HAP-1 (cell line): ENCODE measurements around the gene HCN3.

Experiments used
- DNase-seq, 2 experiments: peaks; one replicate each; pipeline ENCODE4 v3.0.0-alpha.2; 2016 to 2020; ENCODE audit warnings: low spot score in 2 of 2
- H3K27me3 ChIP-seq: fragments of 250-450 bp; sonication (Bioruptor Pico); 2 replicates; pipeline ENCODE4 v1.5.1; 2020; ENCODE audit warnings: low read depth, mild to moderate bottlenecking, moderate library complexity
- H3K36me3 ChIP-seq: fragments of 250-450 bp; sonication (Bioruptor Pico); replicated peaks from 2 replicates; pipeline ENCODE4 v1.5.1; 2020; ENCODE audit warnings: mild to moderate bottlenecking
- H3K4me1 ChIP-seq: fragments of 250-450 bp; sonication (Bioruptor Pico); 2 replicates; pipeline ENCODE4 v1.5.1; 2020; ENCODE audit warnings: mild to moderate bottlenecking
- H3K4me3 ChIP-seq: fragments of 250-450 bp; sonication (Bioruptor Pico); 2 replicates; pipeline ENCODE4 v1.5.1; 2020; ENCODE audit warnings: mild to moderate bottlenecking, moderate library complexity
- H3K9me3 ChIP-seq: fragments of 250-450 bp; sonication (Bioruptor Pico); 2 replicates; pipeline ENCODE4 v1.5.1; 2020; ENCODE audit warnings: mild to moderate bottlenecking, moderate library complexity
- in situ Hi-C: fragments of 300-500 bp; cut with MboI; formaldehyde crosslinking; loops from 3 replicates; pipeline ENCODE4 v1.14.3; 2020; ENCODE audit warnings: low sequenced_read_pairs, inconsistent platforms, mixed read lengths

HCN3 gene

DNA sequence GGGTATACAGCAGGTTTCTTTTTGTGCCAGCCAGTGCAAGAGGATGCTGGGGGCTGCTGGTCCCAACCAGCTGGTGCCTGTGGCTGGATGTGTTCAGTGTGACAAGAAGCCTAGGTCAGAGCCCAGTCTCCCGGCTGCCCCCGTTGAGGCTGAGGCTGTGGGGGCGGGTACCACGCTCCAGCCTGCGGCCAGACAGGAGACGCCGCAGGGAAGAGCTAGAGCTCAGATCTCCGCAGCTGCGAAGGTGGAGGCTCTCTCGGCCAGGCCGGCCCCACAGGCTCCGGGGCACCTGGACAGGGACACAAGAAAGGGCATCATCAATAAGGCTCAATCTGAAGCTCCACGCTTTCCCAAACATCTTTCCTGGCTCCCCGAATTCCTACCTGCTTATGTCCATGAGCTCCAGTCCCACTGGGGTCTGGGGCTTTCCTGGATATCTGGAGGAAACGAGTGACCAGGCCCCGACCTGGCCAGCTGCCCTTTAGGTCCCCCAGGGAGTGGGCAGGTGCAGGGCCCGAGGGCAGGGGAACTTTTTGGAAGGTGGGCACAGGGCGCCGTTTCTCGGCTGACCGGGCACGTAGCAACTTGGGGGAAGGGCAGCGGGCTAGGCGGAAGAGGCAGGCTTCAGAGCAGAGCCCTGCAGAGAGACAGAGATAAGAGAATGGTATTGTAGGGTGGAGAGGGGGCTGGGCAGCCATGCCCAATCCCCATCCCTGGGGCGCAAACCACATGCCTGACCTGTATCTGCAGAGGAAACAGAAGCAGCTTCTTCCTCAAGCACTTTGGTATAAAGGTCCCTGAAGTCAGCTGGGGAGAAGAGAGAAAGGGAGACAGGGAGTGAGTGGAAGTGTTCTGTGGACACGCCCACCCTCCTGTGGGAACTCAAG lies 29.4 kb upstream of the HCN3 start:
- H3K4me1 ChIP-seq: peaks cover 13% of the 10 kb centered on the region
- in situ Hi-C loops: no loop called here
- DNase-seq: no peak
- H3K4me3 ChIP-seq: no peak overlapping the region
- H3K36me3 ChIP-seq: peaks cover 32% of the 10 kb centered on the region
- no peaks in the 10 kb centered on the region for H3K27me3 ChIP-seq
- H3K9me3 ChIP-seq: no peaks in the 10 kb centered on the region

GRCh38 chr1:155250246-155250632 lies 27.0 kb upstream of the HCN3 start:
- H3K4me1 ChIP-seq: peaks cover 16% of the 10 kb centered on the region
- in situ Hi-C loops: no loop called here
- H3K36me3 ChIP-seq: peaks cover 37% of the 10 kb centered on the region
- no peak for DNase-seq
- H3K4me3 ChIP-seq: no peak overlapping the region
- H3K27me3 ChIP-seq: no peaks in the 10 kb centered on the region
- H3K9me3 ChIP-seq: no peaks in the 10 kb centered on the region

DNA sequence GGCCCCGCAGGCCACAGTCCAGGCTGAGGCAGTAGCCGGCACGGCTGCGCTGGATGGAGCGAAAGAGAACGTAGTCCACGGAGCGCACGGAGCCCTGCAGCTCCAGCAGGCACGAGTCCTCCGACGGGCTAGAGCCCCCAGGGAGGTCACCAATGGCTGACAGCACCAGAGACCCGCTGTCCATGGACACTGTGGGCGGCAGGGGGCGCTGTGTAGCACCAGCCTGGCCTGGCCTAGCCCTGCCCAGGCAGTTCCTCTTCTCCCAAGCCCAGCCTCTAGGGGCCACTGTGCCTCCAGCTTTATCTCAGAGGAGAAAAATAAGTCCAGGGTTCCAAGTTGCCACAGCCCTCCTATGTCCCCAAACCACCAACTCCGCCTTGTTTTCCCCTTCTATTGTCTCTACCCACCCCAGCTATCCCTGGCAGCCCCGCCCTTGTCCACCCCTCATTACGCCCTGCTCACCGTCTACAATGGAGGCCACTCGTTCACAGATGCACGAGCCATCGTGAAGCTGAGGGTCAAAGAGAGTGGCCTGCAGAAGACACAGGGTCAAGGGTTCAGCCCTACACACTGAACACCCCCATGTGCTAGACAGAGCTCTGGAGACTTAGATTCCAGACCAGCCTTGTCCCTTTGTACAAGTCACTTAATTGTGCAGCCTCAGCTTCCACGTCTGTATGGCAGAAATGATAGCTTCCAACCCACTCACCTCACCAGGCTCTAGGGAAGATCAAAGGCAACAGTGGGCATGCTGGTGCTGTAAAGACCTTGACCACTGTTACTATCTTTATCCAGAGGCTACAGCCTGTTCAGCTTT lies 26.4 kb upstream of the HCN3 start:
- in situ Hi-C loops: no loop called here
- H3K9me3 ChIP-seq: no peaks in the 10 kb centered on the region
- no peak overlapping the region for H3K4me3 ChIP-seq
- H3K4me1 ChIP-seq: peaks cover 20% of the 10 kb centered on the region
- peak; percentile 93 to 98 for DNase-seq
- peaks cover 37% of the 10 kb centered on the region for H3K36me3 ChIP-seq
- no peaks in the 10 kb centered on the region for H3K27me3 ChIP-seq

DNA sequence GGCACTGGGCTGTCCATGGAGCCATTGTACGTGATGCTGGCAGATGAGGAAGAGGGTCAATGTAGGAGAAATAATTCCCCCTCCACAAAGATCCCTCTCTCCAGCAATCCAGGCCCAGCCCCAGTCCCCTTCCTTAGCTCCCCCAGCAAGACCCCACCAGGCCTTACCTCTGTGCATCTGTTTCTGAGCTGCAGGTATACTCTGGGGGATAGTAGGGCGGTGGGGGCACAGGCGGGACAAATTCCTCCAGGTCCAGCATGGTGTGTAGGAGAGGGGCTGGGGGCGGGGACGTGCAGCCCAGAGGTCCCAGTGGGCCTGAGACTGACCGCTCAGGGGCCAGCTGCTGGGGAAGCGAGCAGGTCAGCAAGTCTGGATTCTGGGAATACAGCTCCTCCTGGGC lies 25.7 kb upstream of the HCN3 start:
- H3K27me3 ChIP-seq: no peaks in the 10 kb centered on the region
- peaks cover 44% of the 10 kb centered on the region for H3K36me3 ChIP-seq
- in situ Hi-C loops: no loop called here
- peaks cover 21% of the 10 kb centered on the region for H3K4me1 ChIP-seq
- H3K9me3 ChIP-seq: no peaks in the 10 kb centered on the region
- H3K4me3 ChIP-seq: no peak overlapping the region
- no peak for DNase-seq

DNA sequence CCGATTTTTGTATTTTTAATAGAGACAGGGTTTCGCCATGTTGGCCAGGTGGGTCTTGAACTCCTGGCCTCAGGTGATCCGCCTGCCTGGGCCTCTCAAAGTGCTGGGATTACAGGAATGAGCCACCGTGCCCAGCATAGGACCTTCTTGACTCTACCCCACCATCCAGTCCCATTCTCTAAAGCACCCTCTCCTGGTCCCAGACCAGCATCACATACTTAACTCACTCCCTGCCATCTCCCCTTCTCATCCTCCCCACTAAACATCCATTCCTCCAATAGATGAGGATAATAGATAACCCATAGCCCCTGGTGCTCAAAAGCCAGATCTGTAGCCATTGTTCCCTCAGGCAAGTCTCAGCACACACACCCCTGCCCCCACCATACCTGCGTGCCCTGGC lies 24.1 kb upstream of the HCN3 start:
- Histone ChIP-seq H3K9me3 (no peaks in the 10 kb centered on the region), H3K4me3 (peak overlapping the region; percentile 67), H3K27me3 (no peaks in the 10 kb centered on the region), H3K36me3 (peaks cover 35% of the 10 kb centered on the region), H3K4me1 (peaks cover 21% of the 10 kb centered on the region)
- peak; percentile 20 to 33 for DNase-seq
- in situ Hi-C loops: no loop called here

GRCh38 chr1:155253797-155254196 lies 23.5 kb upstream of the HCN3 start:
- DNase-seq: peak in 1 of 2 experiments; percentile 7
- no peaks in the 10 kb centered on the region for H3K9me3 ChIP-seq
- peak overlapping the region; percentile 67 for H3K4me3 ChIP-seq
- peaks cover 21% of the 10 kb centered on the region for H3K4me1 ChIP-seq
- no peaks in the 10 kb centered on the region for H3K27me3 ChIP-seq
- in situ Hi-C loops: no loop called here
- peaks cover 34% of the 10 kb centered on the region for H3K36me3 ChIP-seq

DNA sequence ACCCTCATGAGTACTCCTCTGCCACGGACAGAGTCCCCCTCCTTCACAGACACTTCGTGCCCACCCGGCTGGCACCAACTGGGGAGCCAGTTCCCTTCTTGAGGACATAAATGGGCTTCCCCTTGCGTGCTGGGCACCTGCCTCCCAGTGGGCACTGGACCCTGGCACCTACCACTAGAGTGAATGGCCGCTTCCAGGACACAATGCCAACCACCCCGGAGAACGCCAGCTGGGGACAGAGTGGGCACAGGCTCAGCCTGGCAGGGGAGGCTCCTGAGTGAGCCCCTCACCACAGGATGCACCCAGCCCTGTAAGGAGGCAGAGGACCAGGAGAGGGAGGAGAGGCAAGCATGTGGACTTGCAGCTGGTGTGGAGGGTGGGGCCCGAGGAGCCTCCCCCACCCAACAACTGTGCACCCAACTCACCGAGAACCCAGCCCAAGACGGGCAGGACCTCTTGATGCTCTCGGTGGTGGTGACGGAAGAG lies 23.0 kb upstream of the HCN3 start:
- H3K9me3 ChIP-seq: no peaks in the 10 kb centered on the region
- H3K36me3 ChIP-seq: peaks cover 29% of the 10 kb centered on the region
- peaks cover 21% of the 10 kb centered on the region for H3K4me1 ChIP-seq
- no peak for DNase-seq
- in situ Hi-C loops: no loop called here
- no peaks in the 10 kb centered on the region for H3K27me3 ChIP-seq
- H3K4me3 ChIP-seq: peak overlapping the region; percentile 67

DNA sequence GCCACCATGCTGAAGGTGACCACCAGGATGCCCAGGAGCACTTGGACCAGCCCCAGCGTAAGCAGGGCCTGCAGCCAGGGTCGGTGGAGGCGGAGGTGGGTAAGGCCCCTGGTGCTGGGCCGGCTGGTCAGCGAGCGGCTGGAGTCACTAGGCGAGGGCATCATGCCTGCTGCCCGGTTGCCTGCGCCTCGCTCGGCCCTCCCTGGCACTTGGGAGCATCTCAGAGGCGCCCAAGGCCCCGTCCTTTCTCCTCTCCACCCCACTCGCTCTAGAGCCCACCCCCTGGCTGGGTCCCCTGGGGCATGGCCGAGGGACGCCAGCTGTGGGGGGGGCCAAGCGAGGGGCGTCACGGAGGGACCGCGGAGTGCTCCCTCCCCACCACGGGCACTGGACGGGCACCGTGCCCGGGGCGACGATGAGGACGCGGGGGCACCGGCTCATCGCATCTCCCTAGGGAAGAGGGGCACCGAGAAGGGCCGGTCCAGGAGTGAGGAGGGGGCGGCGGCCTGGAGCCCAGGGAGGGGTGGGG lies 22.5 kb upstream of the HCN3 start:
- Histone ChIP-seq H3K4me3 (peak overlapping the region; percentile 67), H3K36me3 (peaks cover 28% of the 10 kb centered on the region), H3K4me1 (peaks cover 21% of the 10 kb centered on the region), H3K27me3 (no peaks in the 10 kb centered on the region), H3K9me3 (no peaks in the 10 kb centered on the region)
- in situ Hi-C loops: no loop called here
- DNase-seq: peak in 1 of 2 experiments; percentile 28

DNA sequence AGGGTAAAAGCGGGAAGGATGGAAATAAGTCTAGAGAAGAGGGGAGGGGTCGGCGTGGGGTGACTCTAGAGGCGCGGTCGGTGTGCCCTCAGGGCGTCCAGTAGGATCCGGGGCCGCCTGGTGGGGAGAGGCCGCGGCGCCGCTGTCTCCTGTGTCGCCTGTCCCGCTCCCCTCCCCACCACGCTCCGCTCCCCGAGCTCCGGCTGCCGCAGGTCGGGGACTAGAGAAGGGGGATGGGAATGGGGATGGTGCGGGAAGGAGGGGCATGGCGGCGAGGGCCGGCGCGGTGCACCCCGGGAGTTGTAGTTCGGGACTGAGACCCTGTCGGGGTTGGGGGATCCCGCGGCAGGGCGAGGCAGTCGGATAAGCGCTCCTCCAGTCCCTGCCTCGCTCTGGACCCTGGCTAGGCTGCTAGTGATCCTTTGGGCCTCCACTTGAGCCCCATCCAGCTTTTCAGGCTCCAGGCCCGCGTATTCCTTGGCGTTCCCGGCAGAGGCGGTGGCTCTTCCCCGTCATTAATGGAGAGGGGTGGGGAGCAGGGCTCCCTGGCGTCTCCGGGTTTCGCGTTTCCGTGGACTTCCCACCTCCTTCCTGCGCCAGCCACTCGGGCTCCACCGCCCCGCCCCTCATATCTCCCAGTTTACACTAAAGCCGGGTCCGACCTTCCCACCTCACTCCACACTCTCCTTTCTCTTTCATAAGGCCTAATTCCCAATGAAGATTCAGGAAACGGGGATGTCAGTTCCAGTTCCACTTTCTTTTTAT lies 21.8 kb upstream of the HCN3 start, which contains the start of gene ENTREP3:
TSS of gene ENTREP3 (minus strand) at position 241 of the 765 bp plus-strand sequence. CDS start 606 bp downstream, outside the sequence.
- Histone ChIP-seq H3K27me3 (no peaks in the 10 kb centered on the region), H3K4me3 (peak within 1 kb of the TSS; percentile 67), H3K4me1 (peaks cover 21% of the 10 kb centered on the region), H3K36me3 (peaks cover 30% of the 10 kb centered on the region), H3K9me3 (no peaks in the 10 kb centered on the region)
- in situ Hi-C loops: no loop called here
- peak; percentile 84 to 95 for DNase-seq

GRCh38 chr1:155256058-155256852 lies 21.0 kb upstream of the HCN3 start:
- H3K36me3 ChIP-seq: peaks cover 28% of the 10 kb centered on the region
- no peak for DNase-seq
- H3K4me1 ChIP-seq: peaks cover 20% of the 10 kb centered on the region
- H3K4me3 ChIP-seq: peak overlapping the region; percentile 67
- in situ Hi-C loops: no loop called here
- H3K27me3 ChIP-seq: no peaks in the 10 kb centered on the region
- H3K9me3 ChIP-seq: no peaks in the 10 kb centered on the region

DNA sequence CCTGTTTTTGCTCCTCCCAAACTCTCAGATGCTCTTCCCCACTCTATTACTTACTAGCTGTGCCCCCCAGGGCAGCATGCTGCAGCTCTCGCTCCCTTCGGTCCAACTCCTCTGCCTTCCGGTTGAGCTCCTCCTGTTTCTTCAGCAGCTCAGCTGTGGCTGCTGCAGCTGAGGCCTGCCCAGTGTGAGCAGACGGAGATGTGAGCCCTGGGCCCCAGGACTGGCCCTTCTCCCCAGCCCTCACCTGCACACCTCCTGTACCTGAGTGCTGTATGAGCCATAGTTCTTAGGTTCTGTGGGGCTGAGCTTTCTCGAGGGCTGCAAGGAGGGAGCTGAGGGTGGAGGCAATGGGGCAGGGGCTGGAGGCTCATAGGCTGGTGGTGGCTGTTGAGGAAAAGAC lies 17.0 kb upstream of the HCN3 start:
- in situ Hi-C loops: no loop called here
- Histone ChIP-seq H3K27me3 (no peaks in the 10 kb centered on the region), H3K36me3 (peaks cover 48% of the 10 kb centered on the region), H3K4me3 (no peak overlapping the region), H3K9me3 (no peaks in the 10 kb centered on the region), H3K4me1 (peaks cover 8% of the 10 kb centered on the region)
- no peak for DNase-seq

DNA sequence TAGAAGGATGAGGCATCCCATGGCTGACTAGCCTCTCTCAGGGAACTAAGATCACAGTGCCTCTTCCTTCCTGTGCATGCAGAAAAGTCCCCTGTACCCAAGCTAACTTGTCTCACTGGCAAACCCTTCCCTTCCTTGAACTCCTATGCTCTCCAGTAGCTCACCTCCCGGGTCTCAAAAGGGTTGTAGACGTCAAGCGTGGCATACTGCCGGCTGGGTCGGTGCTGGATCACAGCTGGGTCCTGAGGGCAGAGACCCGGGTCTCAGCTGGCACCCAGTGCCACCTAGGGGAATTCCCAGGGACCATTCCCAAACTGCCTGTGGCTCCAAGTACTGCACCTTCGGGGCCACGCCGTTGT lies 15.8 kb upstream of the HCN3 start:
- peak overlapping the region; percentile 61 for H3K4me3 ChIP-seq
- H3K36me3 ChIP-seq: peaks cover 53% of the 10 kb centered on the region
- H3K27me3 ChIP-seq: no peaks in the 10 kb centered on the region
- H3K4me1 ChIP-seq: peaks cover 3% of the 10 kb centered on the region
- in situ Hi-C loops: no loop called here
- H3K9me3 ChIP-seq: no peaks in the 10 kb centered on the region
- DNase-seq: no peak
